NK-92 (cell line): ENCODE measurements around the gene APMAP.

Experiments used
- DNase-seq: peaks from one replicate; lab custom pipeline; 2025; ENCODE audit not compliant: unreplicated experiment; lab: John Stamatoyannopoulos, UW

APMAP gene

GRCh38 chr20:24969186-24970029, 23.1 kb downstream of the APMAP start:
- DNase-seq: no peak

GRCh38 chr20:24968278-24968800, 24.2 kb downstream of the APMAP start:
- DNase-seq: no peak

- DNase-seq: no peak
Measured at GRCh38 chr20:24966317-24967012, 26.1 kb downstream of the APMAP start.

- no peak for DNase-seq
Measured at GRCh38 chr20:24965065-24965919, 27.3 kb downstream of the APMAP start.

- DNase-seq: no peak
Measured at GRCh38 chr20:24964506-24964840, 28.1 kb downstream of the APMAP start.

- DNase-seq: no peak
Measured at GRCh38 chr20:24963672-24964505, 28.7 kb downstream of the APMAP start.

- DNase-seq: no peak
Measured at GRCh38 chr20:24962510-24962909, 30.0 kb downstream of the APMAP start.

GRCh38 chr20:24962182-24962492, 30.4 kb downstream of the APMAP start:
- no peak for DNase-seq

- no peak for DNase-seq
Measured at GRCh38 chr20:24961384-24962181, 31.0 kb downstream of the APMAP start.

- DNase-seq: no peak
Measured at GRCh38 chr20:24960861-24961260, 31.7 kb downstream of the APMAP start.

GRCh38 chr20:24960302-24960801, 32.2 kb downstream of the APMAP start:
- no peak for DNase-seq

- no peak for DNase-seq
Measured at GRCh38 chr20:24959591-24960301, 32.8 kb downstream of the APMAP start.

GRCh38 chr20:24958506-24959385, 33.8 kb downstream of the APMAP start:
- DNase-seq: no peak

- DNase-seq: no peak
Measured at GRCh38 chr20:24957326-24958016, 35.1 kb downstream of the APMAP start.

- DNase-seq: no peak
Measured at GRCh38 chr20:24956001-24956841, 36.3 kb downstream of the APMAP start.

GRCh38 chr20:24955045-24955444, 37.5 kb downstream of the APMAP start:
- DNase-seq: no peak

- DNase-seq: no peak
Measured at GRCh38 chr20:24954566-24954965, 38.0 kb downstream of the APMAP start.
